Naive thymus-derived CD4-positive, alpha-beta T cell (primary cell): ENCODE measurements around the gene PPP1R3G. TPM values are rescaled to one million over a fixed set of nuclear protein-coding genes. Genes with fewer than 3 reads are reported as not detected.

ENCODE experiments used
- ATAC-seq: fragments of 150-1000 bp; cut with Tn5 transposase; 2 replicates; pipeline ENCODE4 v1.10.0; 2021; ENCODE audit warnings: mild to moderate bottlenecking, moderate library complexity
- CTCF ChIA-PET: fragments of 350-600 bp; sonication (Branson Sonifier 250); formaldehyde crosslinking; loops from one replicate; lab custom pipeline; 2021; ENCODE audit warnings: antibody characterized with exemption; lab: Charles Lee
- POLR2A ChIA-PET: fragments of 350-600 bp; sonication (Branson Sonifier 250); formaldehyde crosslinking; loops from one replicate; lab custom pipeline; 2021; ENCODE audit warnings: antibody characterized with exemption, inconsistent platforms; lab: Charles Lee
- DNase-seq, 9 donors: peaks; one replicate each; pipeline versions ENCODE4 v3.0.0 to v3.0.0-alpha.2; 2020 to 2022; ENCODE audit warnings: mixed read lengths in 1 of 9
- H3K27ac ChIP-seq: one replicate; pipeline ENCODE4 v1.7.0; 2013; ENCODE audit warnings: mild to moderate bottlenecking, low read depth, low read length, moderate library complexity
- H3K27me3 ChIP-seq, 2 donors: one replicate each; pipeline ENCODE4 v1.7.0; 2013; ENCODE audit warnings: low read length in 2 of 2, mild to moderate bottlenecking in 2 of 2, moderate library complexity in 2 of 2; ENCODE audit not compliant: control insufficient read depth in 2 of 2, insufficient read depth in 2 of 2
- H3K36me3 ChIP-seq, 3 experiments: 1 replicate in 2 of 3; 2 replicates in 1 of 3; pipeline ENCODE4 v1.7.0; 2013; ENCODE audit warnings: low read length in 3 of 3, mild to moderate bottlenecking in 3 of 3, moderate library complexity in 1 of 3; ENCODE audit not compliant: insufficient read depth in 3 of 3, control insufficient read depth in 2 of 3
- H3K4me1 ChIP-seq, 2 donors: one replicate each; pipeline ENCODE4 v1.7.0; 2013; ENCODE audit warnings: low read length in 2 of 2, mild to moderate bottlenecking in 2 of 2, moderate library complexity in 1 of 2; ENCODE audit not compliant: control insufficient read depth in 2 of 2, insufficient read depth in 2 of 2
- H3K4me3 ChIP-seq: 2 replicates; pipeline ENCODE4 v1.7.0; 2013; ENCODE audit warnings: mild to moderate bottlenecking, low read length
- H3K9me3 ChIP-seq, 3 experiments: 1 replicate in 2 of 3; 2 replicates in 1 of 3; pipeline ENCODE4 v1.7.0; 2013; ENCODE audit warnings: low read length in 3 of 3; ENCODE audit not compliant: control insufficient read depth in 2 of 3
- H3K27ac Mint-ChIP-seq, 9 donors: one replicate each; pipeline ENCODE4 v1.8.0; 2020 to 2022; ENCODE audit warnings: mixed read lengths in 9 of 9, mild to moderate bottlenecking in 8 of 9, moderate library complexity in 5 of 9, inconsistent platforms in 2 of 9
- H3K27me3 Mint-ChIP-seq, 5 donors: one replicate each; pipeline ENCODE4 v1.8.0; 2021 to 2022; ENCODE audit warnings: mixed read lengths in 5 of 5, mild to moderate bottlenecking in 1 of 5
- H3K36me3 Mint-ChIP-seq, 5 donors: one replicate each; pipeline ENCODE4 v1.8.0; 2020 to 2022; ENCODE audit warnings: mixed read lengths in 5 of 5, mild to moderate bottlenecking in 3 of 5, inconsistent platforms in 1 of 5
- H3K4me1 Mint-ChIP-seq, 7 donors: one replicate each; pipeline ENCODE4 v1.8.0; 2020 to 2022; ENCODE audit warnings: mixed read lengths in 7 of 7, mild to moderate bottlenecking in 3 of 7, inconsistent platforms in 1 of 7
- H3K4me3 Mint-ChIP-seq, 10 donors: one replicate each; pipeline ENCODE4 v1.8.0; 2020 to 2022; ENCODE audit warnings: mild to moderate bottlenecking in 10 of 10, mixed read lengths in 10 of 10, moderate library complexity in 6 of 10, inconsistent platforms in 2 of 10
- H3K9me3 Mint-ChIP-seq, 11 donors: one replicate each; pipeline ENCODE4 v1.8.0; 2020 to 2022; ENCODE audit warnings: mixed read lengths in 11 of 11, mild to moderate bottlenecking in 4 of 11, inconsistent platforms in 1 of 11, moderate library complexity in 1 of 11
- intact Hi-C, 2 donors: fragments of 100-400 bp; cut with micrococcal nuclease; formaldehyde crosslinking; loops; one replicate each; pipeline ENCODE4 v1.15.1; 2023
- polyA plus RNA-seq, 2 donors: library from polyadenylated mRNA; unstranded; fragments of 300-500 nt; fragmentation: Illumina TruSeq; gene quantifications; one replicate each; pipeline ENCODE4 v1.2.3, GENCODE V29; 2021
- total RNA-seq, 6 experiments: library from RNA in 5 of 6; stranded (reverse) in 5 of 6; gene quantifications; 1 replicate in 5 of 6; 2 replicates in 1 of 6; pipeline ENCODE4 v1.2.3 and lab custom pipeline; 2021 to 2026

Gene PPP1R3G
- total and polyA plus RNA-seq, 7 experiments from 2014 or later = 0.07 to 0.24 (median 0.08) TPM; not detected in 4

GRCh38 chr6:5121956-5122355, 36.8 kb downstream of the PPP1R3G start:
- H3K4me1 Mint-ChIP-seq = peaks cover 0 to 2% (median 0%) of the 10 kb centered on the region in 7 donors
- Histone ChIP-seq H3K36me3 (no peaks in the 10 kb centered on the region), H3K27ac (no peak overlapping the region), H3K4me1 (no peaks in the 10 kb centered on the region), H3K9me3 (no peaks in the 10 kb centered on the region), H3K27me3 (no peaks in the 10 kb centered on the region), H3K4me3 (no peak overlapping the region)
- ATAC-seq (no peak), DNase-seq (no peak)
- H3K36me3 Mint-ChIP-seq = peaks cover 0 to 10% (median 0%) of the 10 kb centered on the region in 5 donors
- peaks cover 0 to 1% (median 0%) of the 10 kb centered on the region in 11 donors for H3K9me3 Mint-ChIP-seq
- H3K27ac Mint-ChIP-seq = peak overlapping the region in 1 of 9 donors; percentile 30
- no peaks in the 10 kb centered on the region for H3K27me3 Mint-ChIP-seq
- H3K4me3 Mint-ChIP-seq = no peak overlapping the region
- ChIA-PET POLR2A (no interaction called here), CTCF (no interaction called here)
- intact Hi-C loops = no loop called here

- POLR2A ChIA-PET = no interaction called here
- Mint-ChIP-seq H3K4me1 (peaks cover 0 to 2% (median 0%) of the 10 kb centered on the region in 7 donors), H3K9me3 (peaks cover 0 to 1% (median 0%) of the 10 kb centered on the region in 11 donors), H3K36me3 (peaks cover 0 to 10% (median 0%) of the 10 kb centered on the region in 5 donors), H3K4me3 (no peak overlapping the region), H3K27ac (peak overlapping the region in 1 of 9 donors; percentile 55), H3K27me3 (no peaks in the 10 kb centered on the region)
- no peaks in the 10 kb centered on the region for H3K36me3 ChIP-seq
- ATAC-seq (no peak), DNase-seq (no peak)
- CTCF ChIA-PET = no interaction called here
- H3K27me3 ChIP-seq = no peaks in the 10 kb centered on the region
- H3K4me3 ChIP-seq = no peak overlapping the region
- H3K27ac ChIP-seq = no peak overlapping the region
- no peaks in the 10 kb centered on the region for H3K9me3 ChIP-seq
- intact Hi-C loops = no loop called here
- H3K4me1 ChIP-seq = no peaks in the 10 kb centered on the region
These were observed 37.5 kb downstream of the PPP1R3G start for GRCh38 chr6:5122504-5123112.

DNA sequence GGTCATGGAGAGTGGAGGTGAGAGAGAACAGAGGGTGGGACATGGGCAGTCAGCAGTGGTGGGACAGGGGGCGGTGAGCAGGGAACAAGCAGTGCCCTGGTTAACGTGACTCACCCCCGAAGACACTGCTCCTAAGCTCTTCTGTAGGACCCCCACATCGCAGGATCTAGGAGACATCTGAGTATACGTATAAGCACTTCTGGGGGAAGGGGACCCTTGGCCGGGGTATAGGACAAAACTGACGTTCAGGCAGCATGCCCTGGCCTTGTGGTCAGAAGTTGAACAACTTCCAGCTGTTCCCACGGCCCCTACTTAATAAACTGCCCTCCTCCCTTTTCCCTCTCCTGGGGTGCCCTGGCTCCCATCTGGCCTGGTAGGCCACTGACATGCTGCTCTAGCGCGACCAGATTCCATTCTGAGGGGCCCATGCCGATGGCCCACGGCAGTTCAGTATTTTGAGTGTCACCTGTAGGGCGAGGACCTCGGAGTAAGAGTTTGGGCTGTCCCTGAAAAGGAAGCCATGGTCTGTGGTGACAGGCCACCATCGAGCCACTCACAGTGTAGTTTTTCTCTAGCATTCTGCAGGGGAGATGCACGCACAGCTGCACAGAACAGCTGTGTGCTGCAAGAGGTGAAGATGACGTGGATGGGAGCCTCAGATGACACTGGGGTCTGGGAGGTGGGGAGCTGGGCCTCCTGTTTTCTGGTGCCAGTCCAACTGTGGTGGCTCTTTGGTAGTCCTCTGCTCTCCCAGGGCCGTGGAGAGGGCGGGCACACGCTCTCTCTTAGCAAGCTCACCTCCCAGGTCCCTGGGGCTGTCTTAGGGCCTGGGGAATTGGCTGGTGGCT, 38.4 kb downstream of the PPP1R3G start:
- H3K4me3 Mint-ChIP-seq = no peak overlapping the region
- no peaks in the 10 kb centered on the region for H3K36me3 ChIP-seq
- peaks cover 0 to 3% (median under 1%) of the 10 kb centered on the region in 7 donors for H3K4me1 Mint-ChIP-seq
- H3K27ac ChIP-seq = no peak overlapping the region
- no peak overlapping the region for H3K4me3 ChIP-seq
- peaks cover 0 to 10% (median 0%) of the 10 kb centered on the region in 5 donors for H3K36me3 Mint-ChIP-seq
- no peaks in the 10 kb centered on the region for H3K27me3 ChIP-seq
- H3K9me3 ChIP-seq = no peaks in the 10 kb centered on the region
- H3K4me1 ChIP-seq = no peaks in the 10 kb centered on the region
- H3K27ac Mint-ChIP-seq = no peak overlapping the region
- POLR2A ChIA-PET = no interaction called here
- no peak for DNase-seq
- no peaks in the 10 kb centered on the region for H3K27me3 Mint-ChIP-seq
- CTCF ChIA-PET = no interaction called here
- H3K9me3 Mint-ChIP-seq = peaks cover 0 to 1% (median 0%) of the 10 kb centered on the region in 11 donors
- intact Hi-C loops = no loop called here
- peak; percentile 22 for ATAC-seq

DNA sequence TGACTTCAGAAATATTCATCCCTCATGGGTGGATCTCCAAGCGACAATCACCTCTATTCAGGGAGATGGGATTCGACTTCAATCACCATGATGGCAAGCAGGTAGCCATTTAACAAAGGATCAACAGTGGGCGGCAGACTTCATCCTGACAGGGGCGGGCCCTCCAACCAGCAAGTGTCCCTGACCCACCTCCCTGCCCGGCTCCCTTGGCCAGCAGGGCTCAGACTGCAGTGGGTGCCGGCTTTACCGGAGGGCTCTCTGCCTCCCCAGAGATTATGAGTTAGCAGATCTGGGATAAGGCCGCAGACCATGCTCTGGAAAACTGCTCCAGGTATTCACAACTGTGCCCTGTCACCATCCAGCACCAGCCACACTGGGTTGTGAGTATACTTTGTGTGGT, 39.4 kb downstream of the PPP1R3G start:
- no peak overlapping the region for H3K27ac Mint-ChIP-seq

GRCh38 chr6:5125152-5126006, 40.2 kb downstream of the PPP1R3G start:
- H3K27ac ChIP-seq = no peak overlapping the region
- DNase-seq = no peak
- H3K27me3 ChIP-seq = no peaks in the 10 kb centered on the region
- no peaks in the 10 kb centered on the region for H3K4me1 ChIP-seq
- ChIA-PET CTCF (no interaction called here), POLR2A (no interaction called here)
- H3K9me3 ChIP-seq = no peaks in the 10 kb centered on the region
- H3K36me3 ChIP-seq = no peaks in the 10 kb centered on the region
- Mint-ChIP-seq H3K27me3 (no peaks in the 10 kb centered on the region), H3K4me3 (no peak overlapping the region), H3K4me1 (peaks cover 0 to 15% (median 6%) of the 10 kb centered on the region in 7 donors), H3K36me3 (peaks cover 0 to 19% (median 4%) of the 10 kb centered on the region in 5 donors), H3K27ac (no peak overlapping the region), H3K9me3 (peaks cover 0 to 1% (median 0%) of the 10 kb centered on the region in 11 donors)
- intact Hi-C loops = no loop called here
- H3K4me3 ChIP-seq = no peak overlapping the region
- no peak for ATAC-seq

More for the DNA sequence above, 39.4 kb downstream of the PPP1R3G start:
- no peak for ATAC-seq
- Mint-ChIP-seq H3K9me3 (peaks cover 0 to 1% (median 0%) of the 10 kb centered on the region in 11 donors), H3K4me3 (no peak overlapping the region), H3K4me1 (peaks cover 0 to 11% (median 6%) of the 10 kb centered on the region in 7 donors), H3K36me3 (peaks cover 0 to 17% (median 2%) of the 10 kb centered on the region in 5 donors), H3K27me3 (no peaks in the 10 kb centered on the region)
- POLR2A ChIA-PET = no interaction called here
- CTCF ChIA-PET = no interaction called here
- intact Hi-C loops = no loop called here
- H3K36me3 ChIP-seq = no peaks in the 10 kb centered on the region
- no peaks in the 10 kb centered on the region for H3K9me3 ChIP-seq
- DNase-seq = no peak
- no peaks in the 10 kb centered on the region for H3K27me3 ChIP-seq
- no peak overlapping the region for H3K27ac ChIP-seq
- no peaks in the 10 kb centered on the region for H3K4me1 ChIP-seq
- no peak overlapping the region for H3K4me3 ChIP-seq

DNA sequence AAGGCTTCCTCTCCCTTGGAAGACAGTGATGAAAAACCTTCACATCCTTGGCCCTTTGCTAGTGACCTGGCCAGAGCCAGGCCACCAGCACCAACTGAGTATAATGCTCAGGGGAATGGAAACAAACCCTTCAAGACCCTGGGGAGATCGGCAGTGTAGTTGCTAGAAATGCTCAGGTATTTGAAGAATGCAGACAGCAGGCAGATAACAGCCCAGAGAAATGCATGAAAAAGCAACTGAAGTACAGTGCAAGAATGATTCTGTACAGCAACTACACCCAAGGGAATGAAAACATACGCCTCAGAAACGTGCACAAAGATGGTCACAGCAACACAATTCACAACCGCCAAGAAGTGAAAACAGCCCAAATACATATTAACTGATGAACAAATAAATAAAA, 41.1 kb downstream of the PPP1R3G start:
- ATAC-seq = no peak
- CTCF ChIA-PET = interaction anchor here (0.6 kb wide), 1 partner anchor 11 kb away, joined by 3 read pairs; no protein-coding TSS in a partner anchor

More for the DNA sequence above, 41.1 kb downstream of the PPP1R3G start:
- no peaks in the 10 kb centered on the region for H3K36me3 ChIP-seq
- no peak for DNase-seq
- no peaks in the 10 kb centered on the region for H3K9me3 ChIP-seq
- no peak overlapping the region for H3K4me3 ChIP-seq
- no peak overlapping the region for H3K4me3 Mint-ChIP-seq
- intact Hi-C loops = no loop called here
- H3K4me1 ChIP-seq = no peaks in the 10 kb centered on the region
- peaks cover 0 to 15% (median 6%) of the 10 kb centered on the region in 7 donors for H3K4me1 Mint-ChIP-seq
- H3K27me3 Mint-ChIP-seq = no peaks in the 10 kb centered on the region
- H3K27ac Mint-ChIP-seq = no peak overlapping the region
- no peaks in the 10 kb centered on the region for H3K27me3 ChIP-seq
- peaks cover 0 to 1% (median 0%) of the 10 kb centered on the region in 11 donors for H3K9me3 Mint-ChIP-seq
- H3K27ac ChIP-seq = no peak overlapping the region
- POLR2A ChIA-PET = no interaction called here
- H3K36me3 Mint-ChIP-seq = peaks cover 0 to 19% (median 4%) of the 10 kb centered on the region in 5 donors
